AG04450 (cell line): ENCODE results near the gene AQP2. TPM values are rescaled to one million over a fixed set of nuclear protein-coding genes. Genes with fewer than 3 reads are reported as not detected.
A peak's percentile ranks its signal among the peaks of the same experiment; 100 is the strongest.

Experiments
- CTCF ChIA-PET: fragments of 300-600, 350-600 bp; formaldehyde crosslinking; extraction: SDS; loops from one replicate; lab custom pipeline; 2022; ENCODE audit warnings: antibody characterized with exemption, inconsistent platforms; lab: Charles Lee
- POLR2A ChIA-PET: fragments of 350-600 bp; formaldehyde crosslinking; extraction: SDS; loops from one replicate; lab custom pipeline; 2021; ENCODE audit warnings: antibody characterized with exemption, inconsistent platforms; lab: Yijun Ruan, JAX
- DNase-seq: peaks from one replicate; pipeline ENCODE4 v3.0.0-alpha.2; 2011; ENCODE audit warnings: low read depth, low spot score
- H3K27ac ChIP-seq: one replicate; pipeline ENCODE4 v1.5.1; 2012; ENCODE audit warnings: low read depth, low read length, control low read depth
- H3K27me3 ChIP-seq: one replicate; pipeline ENCODE4 v1.6.0; 2012; ENCODE audit warnings: low read length; ENCODE audit not compliant: control insufficient read depth, insufficient read depth
- H3K4me3 ChIP-seq: 2 replicates; pipeline ENCODE4 v1.5.1; 2011; ENCODE audit warnings: mild to moderate bottlenecking, low read depth, low read length, control low read depth
- H3K9me3 ChIP-seq: 2 replicates; pipeline ENCODE4 v1.5.1; 2012; ENCODE audit warnings: low read length; ENCODE audit not compliant: control insufficient read depth, insufficient read depth
- polyA plus RNA-seq: library from polyadenylated mRNA; depleted of rRNA; stranded (reverse); fragments of >200 nt; gene quantifications from 2 replicates; pipeline ENCODE4 v1.2.3, GENCODE V29; 2011
- TF ChIP-seq, protein P1 (sequence below): IDR thresholded peaks from 2 replicates; pipeline ENCODE4 v1.5.1; 2011; ENCODE audit warnings: low read depth, low read length, control low read depth, inconsistent platforms

Gene AQP2
- polyA plus RNA-seq, 1 experiment, result not detected

DNA sequence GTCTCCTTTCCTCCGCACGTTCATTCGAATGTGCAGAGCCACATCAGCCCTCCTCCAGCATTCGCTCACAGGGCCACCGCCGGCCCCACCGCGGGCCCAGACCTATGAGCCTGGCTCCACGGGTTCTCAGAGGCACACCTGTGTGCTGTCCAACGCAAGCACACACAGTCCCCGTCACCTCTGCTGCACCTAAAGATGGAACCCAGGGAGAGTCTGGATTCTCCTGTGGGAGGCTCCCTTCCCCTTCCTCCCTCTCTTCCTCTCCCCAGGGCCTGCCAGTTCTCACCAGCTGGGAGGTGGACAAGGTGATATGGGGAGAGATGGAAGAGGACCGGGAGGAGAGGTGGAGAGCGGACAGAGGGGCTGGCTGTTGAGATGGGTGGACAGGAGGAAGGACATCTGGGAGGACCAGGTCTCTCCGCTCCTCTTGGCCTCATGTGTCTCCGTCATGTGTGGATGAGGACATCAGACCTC is 17.3 kb downstream of the AQP2 start:
- DNase-seq, result no peak
- TF ChIP-seq, protein P1, sequence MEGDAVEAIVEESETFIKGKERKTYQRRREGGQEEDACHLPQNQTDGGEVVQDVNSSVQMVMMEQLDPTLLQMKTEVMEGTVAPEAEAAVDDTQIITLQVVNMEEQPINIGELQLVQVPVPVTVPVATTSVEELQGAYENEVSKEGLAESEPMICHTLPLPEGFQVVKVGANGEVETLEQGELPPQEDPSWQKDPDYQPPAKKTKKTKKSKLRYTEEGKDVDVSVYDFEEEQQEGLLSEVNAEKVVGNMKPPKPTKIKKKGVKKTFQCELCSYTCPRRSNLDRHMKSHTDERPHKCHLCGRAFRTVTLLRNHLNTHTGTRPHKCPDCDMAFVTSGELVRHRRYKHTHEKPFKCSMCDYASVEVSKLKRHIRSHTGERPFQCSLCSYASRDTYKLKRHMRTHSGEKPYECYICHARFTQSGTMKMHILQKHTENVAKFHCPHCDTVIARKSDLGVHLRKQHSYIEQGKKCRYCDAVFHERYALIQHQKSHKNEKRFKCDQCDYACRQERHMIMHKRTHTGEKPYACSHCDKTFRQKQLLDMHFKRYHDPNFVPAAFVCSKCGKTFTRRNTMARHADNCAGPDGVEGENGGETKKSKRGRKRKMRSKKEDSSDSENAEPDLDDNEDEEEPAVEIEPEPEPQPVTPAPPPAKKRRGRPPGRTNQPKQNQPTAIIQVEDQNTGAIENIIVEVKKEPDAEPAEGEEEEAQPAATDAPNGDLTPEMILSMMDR, result no peak
- no peaks in the 10 kb centered on the region for H3K9me3 ChIP-seq
- CTCF ChIA-PET, result interaction anchor here (0.5 to 11.1 kb wide), 49 partner anchors 9 to 246 kb away, joined by 3 to 290 read pairs (median 5); partner anchors contain the start of genes ASIC1, GPD1, RACGAP1 and SMARCD1
- POLR2A ChIA-PET, result interaction anchor here (0.7 to 1.3 kb wide), 3 partner anchors 102 to 227 kb away, joined by 4 to 10 read pairs (median 4); no protein-coding TSS in a partner anchor
- no peak overlapping the region for H3K27ac ChIP-seq
- peak overlapping the region; percentile 54 for H3K4me3 ChIP-seq
- peaks cover 73% of the 10 kb centered on the region for H3K27me3 ChIP-seq

DNA sequence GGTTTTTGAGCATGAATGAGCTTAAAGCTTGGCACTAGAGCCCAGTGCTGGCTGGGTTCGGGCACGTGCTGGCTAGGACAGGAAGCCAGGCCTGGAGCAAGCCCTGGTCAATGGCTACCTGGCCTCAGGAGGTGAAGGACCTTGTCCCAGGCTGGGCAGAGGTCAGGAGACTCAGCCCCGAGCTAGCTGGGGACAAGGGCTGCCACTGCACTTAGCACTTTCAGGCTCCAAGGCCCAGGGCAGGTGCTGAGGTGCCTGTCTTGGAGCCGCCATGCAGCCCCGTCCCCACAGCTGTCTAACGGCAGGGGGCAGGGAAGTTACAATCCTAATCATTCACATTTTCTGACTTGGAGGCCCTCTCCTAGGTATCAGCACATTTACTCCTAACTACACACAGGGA is 17.9 kb downstream of the AQP2 start:
- H3K27ac ChIP-seq, result no peak overlapping the region
- TF ChIP-seq, protein P1, result no peak
- ChIA-PET CTCF (interaction anchor here (0.6 to 11.1 kb wide), 26 partner anchors 10 to 500 kb away, joined by 3 to 290 read pairs (median 8); partner anchors contain the start of gene ASIC1), POLR2A (interaction anchor here (0.7 to 1.3 kb wide), 3 partner anchors 102 to 227 kb away, joined by 4 to 10 read pairs (median 4); no protein-coding TSS in a partner anchor)
- no peak overlapping the region for H3K4me3 ChIP-seq
- peaks cover 67% of the 10 kb centered on the region for H3K27me3 ChIP-seq
- DNase-seq, result no peak
- no peaks in the 10 kb centered on the region for H3K9me3 ChIP-seq

DNA sequence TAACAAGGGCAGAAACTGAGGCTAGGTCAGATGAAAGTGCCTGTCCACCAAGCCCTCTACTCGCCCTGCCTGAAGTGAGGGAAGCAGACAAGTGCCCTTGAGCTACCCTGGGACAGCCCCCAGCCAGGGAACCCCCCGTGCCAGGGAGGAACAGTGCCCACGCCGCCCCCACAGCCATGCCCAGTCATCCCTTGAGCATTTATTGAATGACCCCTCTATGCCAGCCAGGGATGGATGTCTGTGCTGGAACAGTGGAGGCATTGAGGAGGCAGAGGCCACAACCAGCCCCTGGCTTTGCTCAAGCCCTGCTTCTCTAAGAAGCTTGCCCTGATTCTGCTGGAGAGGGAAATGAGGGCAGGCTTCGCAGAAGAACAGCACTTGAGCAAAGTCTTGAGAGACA is 18.5 kb downstream of the AQP2 start:
- CTCF ChIA-PET, result interaction anchor here (0.9 to 11.1 kb wide), 11 partner anchors 10 to 191 kb away, joined by 3 to 290 read pairs (median 4); no protein-coding TSS in a partner anchor
- POLR2A ChIA-PET, result interaction anchor here (0.5 kb wide), 1 partner anchor 30 kb away, joined by 4 read pairs; no protein-coding TSS in a partner anchor
- H3K9me3 ChIP-seq, result no peaks in the 10 kb centered on the region
- no peak overlapping the region for H3K27ac ChIP-seq
- peaks cover 63% of the 10 kb centered on the region for H3K27me3 ChIP-seq
- no peak overlapping the region for H3K4me3 ChIP-seq
- no peak for DNase-seq
- TF ChIP-seq, protein P1, result no peak

DNA sequence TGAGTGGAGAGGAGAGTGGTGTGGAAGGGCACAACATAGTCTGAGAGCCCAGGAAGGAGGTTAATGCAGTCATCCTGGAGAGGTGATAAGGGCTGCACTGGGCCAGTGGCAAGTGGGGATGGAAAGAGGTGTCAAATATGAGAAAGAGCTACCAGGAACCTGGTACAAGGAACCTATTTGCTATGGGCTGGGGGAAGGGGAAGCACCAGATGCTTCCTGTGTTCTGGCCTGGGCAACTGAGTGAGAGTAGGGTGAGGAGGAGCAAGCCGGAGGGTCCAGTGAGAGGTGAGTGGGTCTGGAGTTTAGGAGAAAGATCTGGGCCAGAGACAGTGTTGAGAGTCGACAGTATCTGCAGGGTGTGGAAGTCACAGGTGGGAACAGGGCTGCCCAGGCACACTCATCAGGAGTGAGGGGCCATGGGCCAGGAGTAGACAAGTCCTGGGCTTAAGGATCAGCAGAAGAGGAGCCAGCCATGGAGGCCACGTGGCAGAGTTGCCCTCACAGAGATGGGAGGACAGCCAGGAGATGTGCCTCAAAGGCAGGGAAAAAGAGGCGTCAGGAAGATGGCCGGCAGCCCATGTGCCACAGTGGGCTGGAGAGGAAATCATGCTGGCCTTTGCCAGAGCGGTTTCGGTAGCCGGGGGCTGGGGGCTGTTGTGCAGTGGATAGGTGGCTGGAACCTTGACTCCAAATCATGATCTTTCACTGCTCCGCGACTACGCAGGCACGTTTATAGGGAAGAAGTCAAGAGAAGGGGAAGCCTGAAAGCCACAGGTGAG is 19.3 kb downstream of the AQP2 start:
- CTCF ChIA-PET, result interaction anchor here (0.6 to 11.1 kb wide), 8 partner anchors 11 to 192 kb away, joined by 3 to 290 read pairs (median 4); no protein-coding TSS in a partner anchor
- no peak overlapping the region for H3K4me3 ChIP-seq
- H3K27me3 ChIP-seq, result peaks cover 59% of the 10 kb centered on the region
- DNase-seq, result no peak
- H3K27ac ChIP-seq, result no peak overlapping the region
- H3K9me3 ChIP-seq, result no peaks in the 10 kb centered on the region
- POLR2A ChIA-PET, result no interaction called here
- TF ChIP-seq, protein P1, result no peak
